HG03565 (cell line): ENCODE measurements around the gene KREMEN1.
"Not testable (repeated sequence)": the region's sequence is repeated elsewhere in the genome, so short reads cannot be mapped to it uniquely, and the experiment has no call there.

Experiments
- ATAC-seq: cut with Tn5 transposase; IDR thresholded peaks from one replicate; pipeline ENCODE4 v1.9.1; 2021; ENCODE audit warnings: mild to moderate bottlenecking, moderate library complexity; ENCODE audit not compliant: unreplicated experiment

The KREMEN1 gene

DNA sequence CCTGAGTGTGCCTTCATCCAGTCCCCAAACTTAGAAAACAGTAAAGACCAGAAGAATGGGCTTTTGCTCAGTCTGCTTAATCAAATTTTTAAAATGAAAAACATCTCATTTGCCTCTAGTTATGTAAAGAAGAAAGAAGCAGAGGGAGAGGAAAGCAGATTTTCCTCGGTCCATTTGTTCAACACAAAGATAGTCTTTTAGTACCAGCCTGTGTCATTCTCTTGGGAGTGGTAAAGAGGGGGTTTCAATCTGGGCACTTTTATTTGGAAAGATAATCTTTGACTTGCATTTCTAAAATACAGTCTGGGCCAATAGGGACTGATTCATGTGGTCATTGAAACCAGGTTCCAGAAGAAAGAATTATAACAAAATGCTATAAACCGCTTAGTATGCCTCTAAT, 29.5 kb downstream of the KREMEN1 start:
- no peak for ATAC-seq

DNA sequence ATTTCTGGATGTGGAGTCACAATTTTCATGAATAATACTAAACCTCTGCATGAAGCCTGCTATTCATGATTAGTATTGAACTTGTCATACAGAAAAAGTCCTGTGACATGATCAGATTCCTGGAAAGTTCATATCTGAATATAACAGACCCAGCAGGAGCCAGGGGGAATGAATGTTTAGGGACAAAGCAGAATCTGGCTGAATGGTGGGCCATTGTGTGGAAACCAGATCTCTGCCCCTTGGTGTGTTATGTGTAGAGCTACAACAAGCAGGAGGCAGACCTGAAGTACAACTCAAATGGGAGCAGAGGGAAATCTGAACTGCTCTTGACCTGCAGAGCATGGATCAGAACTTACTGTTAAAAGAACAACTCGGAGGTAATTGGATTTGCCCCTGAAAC, 30.3 kb downstream of the KREMEN1 start:
- ATAC-seq, result no peak

- ATAC-seq, result no peak
Measured at GRCh38 chr22:29105468-29105867, 32.6 kb downstream of the KREMEN1 start.

DNA sequence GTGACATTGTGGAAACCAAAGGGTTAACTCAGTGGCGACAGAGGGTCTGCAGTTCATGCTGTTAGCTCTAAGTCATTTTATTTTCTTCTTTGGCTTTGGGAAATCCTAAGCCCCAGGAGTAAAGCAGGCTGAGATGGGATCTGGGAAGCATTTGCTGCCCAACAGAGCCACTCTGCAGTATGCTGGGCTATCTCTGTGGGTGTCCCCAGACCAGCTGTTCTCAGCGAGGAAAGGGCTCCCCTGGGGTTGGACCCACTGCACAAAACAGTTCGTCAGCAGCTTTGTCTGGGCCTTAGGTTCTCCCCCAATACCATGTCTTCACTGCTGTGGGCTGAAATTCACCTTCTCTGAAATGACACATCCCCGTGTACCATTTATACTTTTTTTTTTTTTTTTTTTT, 34.0 kb downstream of the KREMEN1 start:
- no peak for ATAC-seq

- ATAC-seq, result no peak
Measured at GRCh38 chr22:29108137-29108536, 35.3 kb downstream of the KREMEN1 start.

DNA sequence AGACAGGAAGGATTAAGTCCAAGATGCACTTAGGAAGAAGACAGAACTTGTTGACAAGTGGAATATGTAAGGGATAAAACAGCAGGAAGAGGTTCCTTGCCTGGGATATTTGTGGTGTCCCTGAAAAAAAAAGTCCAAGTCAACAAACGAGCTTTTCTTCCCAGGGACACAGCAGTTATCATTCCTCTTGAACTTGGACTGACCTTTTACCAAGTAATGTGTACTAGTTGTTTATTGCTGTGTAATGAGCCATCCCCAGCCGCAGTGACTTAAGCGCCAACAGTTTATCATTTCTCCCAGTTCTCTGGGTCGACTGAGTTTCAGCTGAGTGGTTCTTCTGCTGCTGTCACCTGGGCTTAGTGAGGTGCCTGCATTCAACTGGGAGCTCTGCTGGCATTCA, 37.0 kb downstream of the KREMEN1 start:
- no peak for ATAC-seq

GRCh38 chr22:29110946-29111345, 38.1 kb downstream of the KREMEN1 start:
- ATAC-seq, result no peak

GRCh38 chr22:29112121-29112520, 39.3 kb downstream of the KREMEN1 start:
- ATAC-seq, result no peak

GRCh38 chr22:29112681-29113080, 39.8 kb downstream of the KREMEN1 start:
- ATAC-seq, result no peak

DNA sequence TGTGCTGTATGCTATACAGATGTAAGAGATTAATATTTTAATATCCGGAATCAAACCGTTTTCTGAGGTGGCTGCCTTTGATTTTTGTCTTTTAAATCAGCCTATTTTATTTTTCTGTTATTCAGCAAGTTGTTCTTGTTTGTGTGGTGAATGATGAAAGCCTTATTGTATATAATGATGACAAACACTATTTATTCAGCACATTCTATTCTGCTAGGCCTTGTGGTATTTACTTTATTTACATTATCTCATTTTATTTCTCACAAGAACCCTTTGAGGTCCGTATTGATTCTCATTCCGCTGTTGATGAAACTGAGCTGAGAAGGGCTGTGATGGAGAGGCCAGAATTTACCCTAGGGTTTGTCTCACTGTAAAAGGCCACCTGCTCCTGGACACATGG, 40.5 kb downstream of the KREMEN1 start:
- no peak for ATAC-seq

DNA sequence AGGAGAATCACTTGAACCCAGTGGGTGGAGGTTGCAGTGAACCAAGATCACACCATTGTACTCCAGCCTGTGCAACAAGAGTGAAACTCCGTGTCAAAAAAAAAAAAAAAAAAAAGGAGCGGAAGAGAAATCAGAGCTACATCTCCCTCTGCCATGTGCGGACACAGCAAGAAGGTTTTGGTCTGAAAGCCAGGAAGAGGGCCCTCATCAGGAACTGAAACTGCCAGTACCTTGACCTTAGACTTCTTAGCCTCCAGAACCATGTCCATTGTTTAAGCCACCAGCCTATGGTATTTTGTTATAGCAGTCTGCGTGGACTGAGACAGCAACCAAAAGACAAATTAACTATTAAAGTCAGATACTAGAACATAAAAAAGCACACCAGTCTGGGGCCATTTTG, 41.6 kb downstream of the KREMEN1 start:
- no peak for ATAC-seq

GRCh38 chr22:29115682-29116288, 43.0 kb downstream of the KREMEN1 start:
- no peak for ATAC-seq

- no peak for ATAC-seq
Measured at GRCh38 chr22:29116397-29117123, 43.7 kb downstream of the KREMEN1 start.

DNA sequence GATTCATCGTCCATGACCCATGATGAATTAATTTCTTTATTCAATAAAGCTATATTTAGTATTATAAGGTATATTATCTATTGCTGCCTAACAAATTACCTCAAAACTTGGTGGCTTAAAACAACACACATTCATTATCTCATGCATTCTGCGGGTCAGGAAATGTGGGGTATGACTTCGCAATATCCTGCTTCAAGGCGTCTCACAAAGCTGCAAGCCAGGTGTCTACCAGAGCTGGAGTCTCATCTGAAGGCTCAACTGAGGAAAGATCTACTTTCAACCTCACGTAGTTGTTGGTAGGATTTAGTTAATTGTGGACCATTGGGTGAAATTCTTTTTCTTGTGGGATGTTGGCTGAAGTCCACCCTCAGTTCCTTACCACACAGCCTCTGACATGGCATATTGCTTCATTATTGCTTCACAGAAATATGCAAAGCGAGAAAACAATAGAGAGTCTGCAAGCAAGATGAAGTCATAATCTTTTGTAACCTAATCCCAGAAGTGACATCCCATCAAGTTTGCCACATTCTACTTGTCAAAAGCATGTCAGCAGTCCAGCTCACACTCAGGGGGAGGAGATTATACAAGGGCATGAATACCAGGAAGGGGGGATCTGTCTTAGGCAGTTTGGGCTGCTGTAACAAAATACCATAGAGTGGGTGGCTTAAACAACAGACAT, 45.1 kb downstream of the KREMEN1 start:
- ATAC-seq, result no peak

DNA sequence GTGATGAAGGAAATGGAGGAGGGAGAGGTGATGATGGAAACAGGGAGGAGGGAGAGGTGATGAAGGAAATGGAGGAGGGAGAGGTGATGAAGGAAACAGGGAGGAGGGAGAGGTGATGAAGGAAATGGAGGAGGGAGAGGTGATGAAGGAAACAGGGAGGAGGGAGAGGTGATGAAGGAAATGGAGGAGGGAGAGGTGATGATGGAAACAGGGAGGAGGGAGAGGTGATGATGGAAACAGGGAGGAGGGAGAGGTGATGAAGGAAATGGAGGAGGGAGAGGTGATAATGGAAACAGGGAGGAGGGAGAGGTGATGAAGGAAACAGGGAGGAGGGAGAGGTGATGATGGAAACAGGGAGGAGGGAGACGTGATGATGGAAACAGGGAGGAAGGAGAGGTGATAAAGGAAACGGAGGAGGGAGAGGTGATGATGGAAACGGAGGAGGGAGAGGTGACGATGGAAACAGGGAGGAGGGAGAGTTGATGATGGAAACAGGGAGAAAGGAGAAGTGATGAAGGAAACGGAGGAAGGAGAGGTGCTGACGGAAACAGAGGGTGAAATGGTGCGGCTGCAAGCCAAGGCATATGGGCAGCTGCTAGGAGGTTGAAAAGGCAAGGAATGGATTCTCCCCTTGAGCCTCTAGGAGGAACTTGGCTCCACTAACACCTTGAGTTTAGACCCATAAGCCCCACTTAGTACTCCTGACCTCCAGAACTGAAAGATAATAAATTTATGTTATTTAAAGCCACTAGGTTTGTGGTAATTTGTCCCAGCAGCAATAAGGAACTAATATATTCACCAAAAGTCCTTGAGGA, 47.5 kb downstream of the KREMEN1 start:
- ATAC-seq, result not testable (repeated sequence)

DNA sequence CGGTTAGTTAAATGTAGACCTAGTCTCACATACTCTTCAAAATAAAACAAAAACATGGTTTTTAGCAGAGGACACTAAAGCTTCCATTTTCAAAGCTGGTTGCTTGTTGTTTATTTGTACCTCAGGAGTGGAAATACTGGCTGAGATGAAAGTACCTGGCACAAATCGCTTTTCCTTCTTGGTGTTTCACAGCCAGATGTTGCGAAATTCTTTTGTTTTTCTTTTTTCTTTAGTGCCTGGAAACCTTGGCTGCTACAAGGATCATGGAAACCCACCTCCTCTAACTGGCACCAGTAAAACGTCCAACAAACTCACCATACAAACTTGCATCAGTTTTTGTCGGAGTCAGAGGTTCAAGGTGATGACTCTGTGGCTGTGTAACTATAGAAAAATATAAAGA, 48.3 kb downstream of the KREMEN1 start:
- no peak for ATAC-seq

- no peak for ATAC-seq
Measured at GRCh38 chr22:29122041-29122440, 49.2 kb downstream of the KREMEN1 start.

- no peak for ATAC-seq
Measured at GRCh38 chr22:29124777-29125442, 52.1 kb downstream of the KREMEN1 start.

DNA sequence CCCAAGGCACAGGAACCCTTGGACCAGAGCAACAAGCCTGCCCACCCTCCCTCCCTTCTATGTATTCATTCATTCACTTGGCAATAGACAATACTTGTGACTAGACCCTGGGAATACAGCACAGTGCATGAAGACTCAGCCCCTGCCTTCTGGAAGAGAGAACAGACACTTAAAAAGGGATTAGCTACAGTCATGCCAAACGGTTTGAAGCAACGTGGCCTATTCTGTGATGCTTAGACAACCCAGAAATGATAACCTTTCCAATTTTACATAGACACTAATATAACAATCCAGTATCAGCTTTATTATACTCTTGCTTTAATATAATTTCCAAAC, 52.6 kb downstream of the KREMEN1 start:
- ATAC-seq, result no peak

DNA sequence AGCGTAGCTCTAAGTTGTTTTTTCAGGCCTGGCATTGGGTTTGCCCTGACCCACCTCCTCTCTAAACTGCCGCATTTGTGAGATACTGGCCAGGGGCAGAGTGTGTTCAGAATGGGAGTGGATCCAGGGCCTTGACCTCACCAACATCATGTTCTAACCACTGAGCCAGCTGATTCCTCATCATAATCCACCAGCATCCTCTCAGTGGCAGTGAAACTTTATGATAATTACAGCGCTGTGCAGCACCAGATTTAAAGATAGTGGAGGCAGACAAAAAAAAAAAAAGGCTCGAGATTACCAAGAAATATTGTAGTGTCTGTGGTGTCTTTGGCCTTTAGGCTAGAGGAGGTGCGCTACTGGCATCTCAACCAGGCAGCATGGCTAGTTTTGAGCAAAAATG, 53.0 kb downstream of the KREMEN1 start:
- ATAC-seq, result no peak
